Skeletal muscle tissue (tissue), 4 donors: ENCODE results near the gene NAP1L4. TPM values are rescaled to one million over a fixed set of nuclear protein-coding genes. Genes with fewer than 3 reads are reported as not detected.
"Not testable (repeated sequence)": the region's sequence is repeated elsewhere in the genome, so short reads cannot be mapped to it uniquely, and the experiment has no call there.

ENCODE experiments used
- H3K27ac ChIP-seq: one replicate; pipeline ENCODE4 v1.7.0; 2013; ENCODE audit warnings: mild to moderate bottlenecking, low read depth, low read length, inconsistent platforms
- H3K27me3 ChIP-seq, 3 donors: one replicate each; pipeline ENCODE4 v1.7.0; 2013; ENCODE audit warnings: low read length in 3 of 3; ENCODE audit not compliant: control insufficient read depth in 3 of 3, insufficient read depth in 3 of 3
- H3K36me3 ChIP-seq, 3 donors: one replicate each; pipeline ENCODE4 v1.7.0; 2013; ENCODE audit warnings: low read length in 3 of 3; ENCODE audit not compliant: control insufficient read depth in 3 of 3, insufficient read depth in 3 of 3
- H3K4me1 ChIP-seq, 3 donors: one replicate each; pipeline ENCODE4 v1.7.0; 2013; ENCODE audit warnings: low read length in 3 of 3, mild to moderate bottlenecking in 3 of 3; ENCODE audit not compliant: control insufficient read depth in 3 of 3, insufficient read depth in 3 of 3
- H3K4me3 ChIP-seq, 3 donors: one replicate each; pipeline ENCODE4 v1.7.0; 2013; ENCODE audit warnings: low read length in 3 of 3
- H3K9ac ChIP-seq, 3 donors: one replicate each; pipeline ENCODE4 v1.7.0; 2013; ENCODE audit warnings: low read length in 3 of 3, mild to moderate bottlenecking in 3 of 3, moderate library complexity in 2 of 3, low read depth in 1 of 3
- H3K9me3 ChIP-seq, 3 donors: one replicate each; pipeline ENCODE4 v1.7.0; 2013; ENCODE audit warnings: low read length in 3 of 3; ENCODE audit not compliant: control insufficient read depth in 3 of 3
- total RNA-seq: library from RNA; depleted of rRNA; stranded (reverse); fragments of >200 nt; gene quantifications from one replicate; pipeline ENCODE4 v1.2.3, GENCODE V29; 2014
- donor health status: Osteomylitis.

NAP1L4 gene
- total RNA-seq, 1 donor from 2014 or later = 148 TPM

GRCh38 chr11:2912498-2912897, 79.6 kb downstream of the NAP1L4 start:
- Histone ChIP-seq H3K36me3 (no peaks in the 10 kb centered on the region), H3K4me3 (no peak overlapping the region), H3K4me1 (peaks cover 0 to 9% (median 2%) of the 10 kb centered on the region in 3 donors), H3K27me3 (peaks cover 0 to 23% (median 22%) of the 10 kb centered on the region in 3 donors), H3K9ac (no peak overlapping the region), H3K9me3 (no peaks in the 10 kb centered on the region), H3K27ac (no peak overlapping the region)

GRCh38 chr11:2911785-2912391, 80.2 kb downstream of the NAP1L4 start:
- Histone ChIP-seq H3K9me3 (peaks cover 0 to 3% (median 2%) of the 10 kb centered on the region in 3 donors), H3K9ac (no peak overlapping the region), H3K27me3 (peaks cover 0 to 25% (median 23%) of the 10 kb centered on the region in 3 donors), H3K27ac (no peak overlapping the region), H3K4me3 (no peak overlapping the region), H3K36me3 (no peaks in the 10 kb centered on the region), H3K4me1 (peaks cover 0 to 9% (median 2%) of the 10 kb centered on the region in 3 donors)

GRCh38 chr11:2911088-2911784, 80.9 kb downstream of the NAP1L4 start:
- H3K4me1 ChIP-seq = peaks cover 0 to 9% (median 2%) of the 10 kb centered on the region in 3 donors
- H3K36me3 ChIP-seq = no peaks in the 10 kb centered on the region
- H3K9ac ChIP-seq = no peak overlapping the region
- H3K27me3 ChIP-seq = peaks cover 0 to 25% (median 23%) of the 10 kb centered on the region in 3 donors
- peaks cover 0 to 3% (median 2%) of the 10 kb centered on the region in 3 donors for H3K9me3 ChIP-seq
- H3K27ac ChIP-seq = no peak overlapping the region
- no peak overlapping the region for H3K4me3 ChIP-seq

- H3K4me3 ChIP-seq = no peak overlapping the region
- H3K27me3 ChIP-seq = peaks cover 0 to 25% (median 23%) of the 10 kb centered on the region in 3 donors
- peaks cover 0 to 9% (median 2%) of the 10 kb centered on the region in 3 donors for H3K4me1 ChIP-seq
- peaks cover 0 to 3% (median 2%) of the 10 kb centered on the region in 3 donors for H3K9me3 ChIP-seq
- no peak overlapping the region for H3K9ac ChIP-seq
- no peak overlapping the region for H3K27ac ChIP-seq
- peaks cover 0 to 1% (median 0%) of the 10 kb centered on the region in 3 donors for H3K36me3 ChIP-seq
Measured at GRCh38 chr11:2910401-2910955, 81.7 kb downstream of the NAP1L4 start.

- Histone ChIP-seq H3K9ac (no peak overlapping the region), H3K27ac (no peak overlapping the region), H3K4me1 (peaks cover 0 to 2% (median under 1%) of the 10 kb centered on the region in 3 donors), H3K4me3 (no peak overlapping the region), H3K9me3 (peaks cover 0 to 3% (median 2%) of the 10 kb centered on the region in 3 donors), H3K36me3 (peaks cover 0 to 1% (median 0%) of the 10 kb centered on the region in 3 donors), H3K27me3 (peaks cover 0 to 34% (median 32%) of the 10 kb centered on the region in 3 donors)
Measured at GRCh38 chr11:2909133-2909902, 82.8 kb downstream of the NAP1L4 start.

GRCh38 chr11:2908130-2908529, 84.0 kb downstream of the NAP1L4 start:
- Histone ChIP-seq H3K9me3 (peaks cover 0 to 3% (median 2%) of the 10 kb centered on the region in 3 donors), H3K4me3 (no peak overlapping the region), H3K4me1 (peaks cover 1 to 5% (median 3%) of the 10 kb centered on the region in 3 donors), H3K9ac (no peak overlapping the region), H3K36me3 (peaks cover 0 to 1% (median 0%) of the 10 kb centered on the region in 3 donors), H3K27ac (no peak overlapping the region), H3K27me3 (peaks cover 0 to 37% (median 36%) of the 10 kb centered on the region in 3 donors)

GRCh38 chr11:2905299-2905698, 86.8 kb downstream of the NAP1L4 start:
- H3K9ac ChIP-seq = not testable (repeated sequence)
- Histone ChIP-seq H3K27me3 (peaks cover 0 to 43% (median 40%) of the 10 kb centered on the region in 3 donors), H3K4me1 (peaks cover 11 to 21% (median 17%) of the 10 kb centered on the region in 3 donors)

GRCh38 chr11:2904153-2905052, 87.7 kb downstream of the NAP1L4 start:
- H3K4me1 ChIP-seq = peaks cover 16 to 28% (median 21%) of the 10 kb centered on the region in 3 donors
- H3K27me3 ChIP-seq = peaks cover 0 to 36% (median 35%) of the 10 kb centered on the region in 3 donors
- no peak overlapping the region for H3K27ac ChIP-seq
- no peak overlapping the region for H3K9ac ChIP-seq
- H3K4me3 ChIP-seq = no peak overlapping the region
- peaks cover 0 to 1% (median 0%) of the 10 kb centered on the region in 3 donors for H3K36me3 ChIP-seq
- peaks cover 0 to 3% (median 2%) of the 10 kb centered on the region in 3 donors for H3K9me3 ChIP-seq

More at GRCh38 chr11:2905299-2905698, 86.8 kb downstream of the NAP1L4 start:
- H3K36me3 ChIP-seq, H3K4me3 ChIP-seq, H3K27ac ChIP-seq, H3K9me3 ChIP-seq: not testable (repeated sequence)

GRCh38 chr11:2903672-2904011, 88.5 kb downstream of the NAP1L4 start:
- no peak overlapping the region for H3K9ac ChIP-seq
- H3K4me3 ChIP-seq = no peak overlapping the region
- no peak overlapping the region for H3K27ac ChIP-seq
- H3K4me1 ChIP-seq = peaks cover 23 to 35% (median 26%) of the 10 kb centered on the region in 3 donors
- peaks cover 0 to 30% (median 30%) of the 10 kb centered on the region in 3 donors for H3K27me3 ChIP-seq
- peaks cover 0 to 3% (median 2%) of the 10 kb centered on the region in 3 donors for H3K9me3 ChIP-seq
- H3K36me3 ChIP-seq = peaks cover 0 to 1% (median 0%) of the 10 kb centered on the region in 3 donors
